Lower leg skin (tissue), 4 donors: ENCODE results near the gene PPM1M. TPM values are rescaled to one million over a fixed set of nuclear protein-coding genes. Genes with fewer than 3 reads are reported as not detected.

Experiments
- DNase-seq, 2 donors: peaks; one replicate each; pipeline ENCODE4 v3.0.0-alpha.2; 2019; ENCODE audit warnings: low spot score in 2 of 2
- H3K4me3 ChIP-seq: fragments of 200-600 bp; sonication (generic); 2 replicates; pipeline ENCODE4 v1.5.1; 2017; ENCODE audit warnings: mild to moderate bottlenecking, low read depth; ENCODE audit not compliant: poor library complexity, severe bottlenecking
- CTCF ChIP-seq, 3 donors: fragments of 450-650 bp; IDR thresholded peaks; one replicate each; pipeline ENCODE4 v1.5.1; 2016; ENCODE audit warnings: antibody characterized with exemption in 3 of 3, mild to moderate bottlenecking in 3 of 3, moderate library complexity in 2 of 3
- POLR2A ChIP-seq, 2 donors: fragments of 450-650 bp; IDR thresholded peaks; one replicate each; pipeline ENCODE4 v1.6.1; 2016 to 2017; ENCODE audit warnings: antibody characterized with exemption in 2 of 2, mild to moderate bottlenecking in 1 of 2, moderate library complexity in 1 of 2
- WGBS, 2 donors: methylation state at CpG; one replicate each; pipeline ENCODE4 v1.1.5; 2018; 5-methylcytosine and 5-hydroxymethylcytosine counted together
- intact Hi-C: fragments of 100-400 bp; cut with DNase I; formaldehyde crosslinking; loops from one replicate; pipeline ENCODE4 v1.15.0; 2023; ENCODE audit warnings: low total_unique reads
- total RNA-seq, 4 donors: library from RNA; depleted of rRNA; stranded (reverse); fragments of >200 nt; gene quantifications; one replicate each; pipeline ENCODE4 v1.1.0, GENCODE V29; 2016

PPM1M gene
- total RNA-seq, 4 donors from 2014 or later: 10.4 to 28.6 (median 14.0) TPM

GRCh38 chr3:52213005-52213404, 32.6 kb upstream of the PPM1M start:
- DNase-seq: no peak
- intact Hi-C loops: no loop called here
- H3K4me3 ChIP-seq: no peak overlapping the region
- 84 to 88% methylated on average over 8 of the region's 8 CpGs for WGBS, 2 donors
- TF ChIP-seq POLR2A (IDR thresholded peaks at IDR 0.05): no peak
- TF ChIP-seq CTCF (IDR thresholded peaks at IDR 0.05): no peak

- TF ChIP-seq POLR2A (IDR thresholded peaks at IDR 0.05) (no peak), CTCF (IDR thresholded peaks at IDR 0.05) (no peak)
- DNase-seq: no peak
- intact Hi-C loops: no loop called here
- no peak overlapping the region for H3K4me3 ChIP-seq
Measured at GRCh38 chr3:52213901-52214300, 31.7 kb upstream of the PPM1M start.

DNA sequence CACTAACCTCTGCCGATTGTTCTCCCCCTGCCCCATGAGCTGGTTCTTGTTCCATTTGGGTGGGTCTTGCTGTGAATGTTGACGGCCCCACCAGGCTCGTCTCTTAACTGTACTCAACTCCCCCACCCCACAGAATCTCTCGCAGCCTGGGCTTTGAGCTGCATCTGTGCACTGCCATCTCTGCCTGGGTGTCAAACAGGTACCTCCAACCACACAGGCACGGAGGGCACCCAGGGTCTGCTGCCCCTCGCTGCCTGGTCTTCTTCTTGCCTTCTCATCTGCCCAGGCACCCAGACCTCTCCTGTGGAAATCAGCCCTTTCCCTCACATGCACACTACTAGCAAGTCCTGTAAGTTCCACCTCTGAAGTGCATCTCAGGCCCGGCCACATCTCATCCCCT, 30.2 kb upstream of the PPM1M start:
- TF ChIP-seq POLR2A (IDR thresholded peaks at IDR 0.05) (no peak), CTCF (IDR thresholded peaks at IDR 0.05) (no peak)
- no peak for DNase-seq
- H3K4me3 ChIP-seq: no peak overlapping the region
- WGBS, 2 donors: 94 to 96% methylated on average over 7 of the region's 7 CpGs
- intact Hi-C loops: no loop called here

GRCh38 chr3:52216585-52217408, 28.8 kb upstream of the PPM1M start:
- no peak overlapping the region for H3K4me3 ChIP-seq
- intact Hi-C loops: no loop called here
- 34 to 35% methylated on average over 13 of the region's 13 CpGs for WGBS, 2 donors
- TF ChIP-seq POLR2A (IDR thresholded peaks at IDR 0.05): no peak
- no peak for TF ChIP-seq CTCF (IDR thresholded peaks at IDR 0.05)
- peak; percentile 82 to 89 for DNase-seq

- DNase-seq: no peak
- 50 to 57% methylated on average over 8 to 10 of the region's 10 CpGs for WGBS, 2 donors
- intact Hi-C loops: no loop called here
Measured at GRCh38 chr3:52217409-52217805, 28.2 kb upstream of the PPM1M start.

More at GRCh38 chr3:52217409-52217805, 28.2 kb upstream of the PPM1M start:
- no peak for TF ChIP-seq CTCF (IDR thresholded peaks at IDR 0.05)
- TF ChIP-seq POLR2A (IDR thresholded peaks at IDR 0.05): no peak
- H3K4me3 ChIP-seq: no peak overlapping the region
